Neural progenitor cell (in vitro differentiated cells): ENCODE results near the gene GLE1. TPM values are rescaled to one million over a fixed set of nuclear protein-coding genes. Genes with fewer than 3 reads are reported as not detected.

Source experiments
- DNase-seq: peaks from one replicate; pipeline ENCODE4 v3.0.0-alpha.2; 2016; ENCODE audit warnings: low spot score
- H2AFZ ChIP-seq: fragments of 200-600 bp; sonication (generic); replicated peaks from 2 replicates; pipeline ENCODE4 v1.6.1; 2016; ENCODE audit warnings: antibody characterized with exemption
- H3F3A ChIP-seq: fragments of 200-600 bp; sonication (generic); 2 replicates; pipeline ENCODE4 v1.6.1; 2016; ENCODE audit warnings: antibody characterized with exemption, low read depth
- H3K27ac ChIP-seq: fragments of 200-600 bp; sonication (generic); 2 replicates; pipeline ENCODE4 v1.5.1; 2016; ENCODE audit warnings: mild to moderate bottlenecking
- H3K27me3 ChIP-seq: fragments of 200-600 bp; sonication (generic); 2 replicates; pipeline ENCODE4 v1.6.1; 2016; ENCODE audit warnings: mild to moderate bottlenecking, moderate library complexity
- H3K36me3 ChIP-seq: fragments of 200-600 bp; sonication (generic); 2 replicates; pipeline ENCODE4 v1.5.1; 2016
- H3K4me1 ChIP-seq: fragments of 200-600 bp; sonication (generic); 2 replicates; pipeline ENCODE4 v1.6.1; 2016; ENCODE audit warnings: mixed run types
- H3K4me2 ChIP-seq: fragments of 200-600 bp; sonication (generic); 2 replicates; pipeline ENCODE4 v1.6.1; 2016
- H3K4me3 ChIP-seq: fragments of 200-600 bp; sonication (generic); 2 replicates; pipeline ENCODE4 v1.5.1; 2016
- H3K79me2 ChIP-seq: fragments of 200-600 bp; sonication (generic); 2 replicates; pipeline ENCODE4 v1.6.1; 2016; ENCODE audit warnings: low read depth
- H3K9ac ChIP-seq: fragments of 200-600 bp; sonication (generic); 2 replicates; pipeline ENCODE4 v1.6.1; 2016
- H3K9me3 ChIP-seq: fragments of 200-600 bp; sonication (generic); 2 replicates; pipeline ENCODE4 v1.5.1; 2016; ENCODE audit warnings: low read depth
- H4K20me1 ChIP-seq: fragments of 200-600 bp; sonication (generic); 2 replicates; pipeline ENCODE4 v1.6.1; 2016; ENCODE audit warnings: low read depth
- H3K27ac Mint-ChIP-seq: 3 replicates; pipeline ENCODE4 v1.8.0; 2021; ENCODE audit warnings: mixed read lengths
- H3K27me3 Mint-ChIP-seq: 2 replicates; pipeline ENCODE4 v1.8.0; 2022; ENCODE audit warnings: low read depth, mild to moderate bottlenecking, inconsistent platforms, moderate library complexity, mixed read lengths; ENCODE audit not compliant: insufficient read depth
- H3K36me3 Mint-ChIP-seq: 3 replicates; pipeline ENCODE4 v1.8.0; 2021; ENCODE audit warnings: mixed read lengths
- H3K4me1 Mint-ChIP-seq: 3 replicates; pipeline ENCODE4 v1.8.0; 2021; ENCODE audit warnings: mixed read lengths
- H3K4me3 Mint-ChIP-seq: 3 replicates; pipeline ENCODE4 v1.8.0; 2021; ENCODE audit warnings: mild to moderate bottlenecking, moderate library complexity, mixed read lengths
- H3K9me3 Mint-ChIP-seq: 3 replicates; pipeline ENCODE4 v1.8.0; 2020; ENCODE audit warnings: mixed read lengths
- CTCF ChIP-seq: fragments of 200-600 bp; sonication (generic); IDR thresholded peaks from 2 replicates; pipeline ENCODE4 v1.5.1; 2017; ENCODE audit warnings: antibody characterized with exemption, mild to moderate bottlenecking
- EZH2 ChIP-seq: fragments of 200-600 bp; sonication (generic); IDR thresholded peaks from 2 replicates; pipeline ENCODE4 v1.6.1; 2017; ENCODE audit warnings: antibody characterized with exemption, mild to moderate bottlenecking, moderate library complexity
- EZH2phosphoT487 ChIP-seq: fragments of 200-600 bp; sonication (generic); IDR thresholded peaks from 2 replicates; pipeline ENCODE4 v1.6.1; 2017; ENCODE audit warnings: antibody characterized with exemption
- total RNA-seq: library from RNA; depleted of rRNA; stranded (reverse); fragments of >200 nt; gene quantifications from 2 replicates; pipeline ENCODE4 v1.2.3, GENCODE V29; 2015; ENCODE audit warnings: low replicate concordance

The GLE1 gene
- total RNA-seq, 1 donor from 2014 or later: 22.7 TPM

- H3K79me2 ChIP-seq: peaks cover 47% of the 10 kb centered on the region
- Mint-ChIP-seq H3K36me3 (no peaks in the 10 kb centered on the region), H3K4me3 (no peak overlapping the region), H3K27ac (no peak overlapping the region), H3K27me3 (peaks cover 2% of the 10 kb centered on the region), H3K9me3 (no peaks in the 10 kb centered on the region), H3K4me1 (peaks cover 41% of the 10 kb centered on the region)
- peak overlapping the region; percentile 76 for H3K9ac ChIP-seq
- H3K4me2 ChIP-seq: peak overlapping the region; percentile 91
- peak overlapping the region; percentile 94 for H3K4me3 ChIP-seq
- H3K36me3 ChIP-seq: no peaks in the 10 kb centered on the region
- H2AFZ ChIP-seq: peak overlapping the region; percentile 20
- peak; percentile 86 for DNase-seq
- peaks cover 28% of the 10 kb centered on the region for H3K4me1 ChIP-seq
- peaks cover 43% of the 10 kb centered on the region for H4K20me1 ChIP-seq
- H3K27ac ChIP-seq: peak overlapping the region; percentile 76
- TF ChIP-seq EZH2 (no peak), CTCF (no peak), EZH2phosphoT487 (no peak)
- H3K27me3 ChIP-seq: no peaks in the 10 kb centered on the region
- H3F3A ChIP-seq: peaks cover 21% of the 10 kb centered on the region
- no peaks in the 10 kb centered on the region for H3K9me3 ChIP-seq
Measured at GRCh38 chr9:128552744-128553440, 48.4 kb downstream of the GLE1 start.

DNA sequence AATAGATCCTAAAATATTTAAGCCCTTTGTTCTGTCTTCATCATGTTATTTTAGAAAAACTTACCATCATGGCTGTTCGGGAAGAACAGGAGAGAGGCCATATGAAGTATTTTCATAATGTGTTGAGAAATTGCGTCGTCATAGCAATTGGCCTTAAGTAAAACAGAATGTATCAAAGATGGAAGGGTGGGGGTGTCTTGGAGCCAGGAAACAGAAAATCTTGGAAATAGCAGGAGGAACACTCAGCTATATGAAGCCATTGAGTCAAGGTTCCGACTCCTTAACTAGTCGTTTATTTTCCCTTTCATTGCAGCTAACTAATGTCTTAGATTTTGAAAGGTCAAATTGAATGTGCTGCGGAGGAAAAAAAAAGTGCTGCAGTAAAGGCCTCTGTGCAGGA, 49.2 kb downstream of the GLE1 start:
- Histone ChIP-seq H3K9ac (no peak overlapping the region), H4K20me1 (peaks cover 52% of the 10 kb centered on the region)
- H3K9me3 Mint-ChIP-seq: no peaks in the 10 kb centered on the region

DNA sequence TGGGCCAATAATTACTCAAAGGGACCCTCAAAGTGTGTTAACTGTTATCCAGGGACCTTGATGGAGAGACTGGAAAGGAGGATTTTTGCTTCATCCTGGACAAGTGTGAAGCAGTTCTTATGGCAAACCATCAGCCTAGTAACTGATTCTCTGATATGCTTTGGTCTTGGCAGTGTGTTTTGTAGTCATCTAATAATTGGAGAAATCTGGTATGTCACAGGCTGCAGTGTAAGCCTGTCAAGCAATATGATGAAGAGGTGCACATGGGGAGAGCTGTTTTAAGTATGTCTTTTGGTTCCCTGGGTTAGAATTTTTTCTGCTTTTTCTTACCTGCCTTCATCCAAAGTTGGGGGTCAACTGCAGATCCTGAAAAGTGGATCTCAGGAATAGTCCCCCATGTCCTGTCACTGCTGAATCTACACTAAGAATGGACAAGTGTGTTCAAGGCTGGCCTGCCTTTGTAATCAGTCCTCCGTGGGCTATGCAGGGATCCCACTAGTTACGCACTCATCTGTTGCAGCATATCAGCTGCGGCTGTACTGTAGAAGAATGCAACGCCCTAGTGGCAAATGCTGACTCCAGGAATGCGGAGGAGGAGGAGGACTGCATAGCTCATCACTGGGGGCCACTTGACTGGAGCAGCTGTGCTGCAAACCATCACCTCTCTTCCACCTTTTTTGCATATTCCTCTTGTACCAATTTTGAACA, 49.8 kb downstream of the GLE1 start:
- no peaks in the 10 kb centered on the region for H3K9me3 ChIP-seq
- Mint-ChIP-seq H3K27me3 (peaks cover 2% of the 10 kb centered on the region), H3K27ac (no peak overlapping the region), H3K4me1 (peaks cover 50% of the 10 kb centered on the region), H3K4me3 (no peak overlapping the region), H3K9me3 (no peaks in the 10 kb centered on the region), H3K36me3 (no peaks in the 10 kb centered on the region)
- H3K4me1 ChIP-seq: peaks cover 41% of the 10 kb centered on the region
- H3K36me3 ChIP-seq: no peaks in the 10 kb centered on the region
- peak; percentile 23 for TF ChIP-seq CTCF
- TF ChIP-seq EZH2phosphoT487: no peak
- peaks cover 57% of the 10 kb centered on the region for H4K20me1 ChIP-seq
- H2AFZ ChIP-seq: no peak overlapping the region
- H3K27me3 ChIP-seq: no peaks in the 10 kb centered on the region
- H3K79me2 ChIP-seq: peaks cover 60% of the 10 kb centered on the region
- peaks cover 35% of the 10 kb centered on the region for H3F3A ChIP-seq
- H3K4me3 ChIP-seq: peak overlapping the region; percentile 94
- peak overlapping the region; percentile 91 for H3K4me2 ChIP-seq
- no peak overlapping the region for H3K27ac ChIP-seq
- DNase-seq: peak; percentile 85
- H3K9ac ChIP-seq: no peak overlapping the region

More for the DNA sequence above, 49.2 kb downstream of the GLE1 start:
- Histone ChIP-seq H3K79me2 (peaks cover 54% of the 10 kb centered on the region), H3K36me3 (no peaks in the 10 kb centered on the region), H3K4me3 (peak overlapping the region; percentile 94), H3K4me1 (peaks cover 35% of the 10 kb centered on the region), H3K27ac (no peak overlapping the region), H2AFZ (no peak overlapping the region), H3K9me3 (no peaks in the 10 kb centered on the region), H3K27me3 (no peaks in the 10 kb centered on the region), H3K4me2 (peak overlapping the region; percentile 91), H3F3A (peaks cover 29% of the 10 kb centered on the region)
- TF ChIP-seq CTCF (no peak), EZH2 (no peak), EZH2phosphoT487 (no peak)
- H3K27ac Mint-ChIP-seq: no peak overlapping the region
- peaks cover 2% of the 10 kb centered on the region for H3K27me3 Mint-ChIP-seq
- DNase-seq: no peak
- no peak overlapping the region for H3K4me3 Mint-ChIP-seq
- H3K36me3 Mint-ChIP-seq: no peaks in the 10 kb centered on the region
- peaks cover 46% of the 10 kb centered on the region for H3K4me1 Mint-ChIP-seq
